Measurements from ENCODE around the gene SOBP. TPM values are rescaled to one million over a fixed set of nuclear protein-coding genes. Genes with fewer than 3 reads are reported as not detected.

The SOBP gene
- total RNA-seq, 2 donors from 2014 or later, result 0.16 TPM; not detected in 1

DNA sequence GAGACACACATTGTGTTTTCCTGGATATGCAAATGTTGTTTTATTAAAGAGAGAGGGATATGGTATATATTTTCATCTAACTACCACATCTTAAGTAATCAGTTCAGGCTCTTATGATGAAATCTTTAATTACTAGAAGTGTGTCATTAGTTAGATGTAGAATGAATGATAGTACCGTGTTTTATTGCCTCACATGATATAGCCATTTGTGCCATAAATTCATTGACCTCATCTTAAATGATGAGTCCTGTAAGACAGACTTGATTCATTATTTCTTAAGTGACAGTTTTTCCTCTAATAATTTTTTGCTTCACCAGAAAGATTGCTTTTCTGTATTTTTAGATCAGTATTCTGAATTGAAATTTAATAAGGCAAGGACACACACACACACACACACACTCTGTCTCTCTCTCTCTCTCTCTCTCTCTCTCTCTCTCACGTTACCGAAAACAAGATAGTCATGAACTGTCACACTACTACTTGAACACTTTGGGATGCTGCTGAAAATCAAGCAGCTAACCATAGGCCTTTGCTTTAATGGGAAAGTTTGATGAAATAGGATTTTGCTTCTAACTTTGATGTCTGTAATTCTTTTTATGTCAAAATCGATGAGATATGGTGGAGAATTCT is 140.5 kb downstream of the SOBP start:
- DNase-seq, result no peak

DNA sequence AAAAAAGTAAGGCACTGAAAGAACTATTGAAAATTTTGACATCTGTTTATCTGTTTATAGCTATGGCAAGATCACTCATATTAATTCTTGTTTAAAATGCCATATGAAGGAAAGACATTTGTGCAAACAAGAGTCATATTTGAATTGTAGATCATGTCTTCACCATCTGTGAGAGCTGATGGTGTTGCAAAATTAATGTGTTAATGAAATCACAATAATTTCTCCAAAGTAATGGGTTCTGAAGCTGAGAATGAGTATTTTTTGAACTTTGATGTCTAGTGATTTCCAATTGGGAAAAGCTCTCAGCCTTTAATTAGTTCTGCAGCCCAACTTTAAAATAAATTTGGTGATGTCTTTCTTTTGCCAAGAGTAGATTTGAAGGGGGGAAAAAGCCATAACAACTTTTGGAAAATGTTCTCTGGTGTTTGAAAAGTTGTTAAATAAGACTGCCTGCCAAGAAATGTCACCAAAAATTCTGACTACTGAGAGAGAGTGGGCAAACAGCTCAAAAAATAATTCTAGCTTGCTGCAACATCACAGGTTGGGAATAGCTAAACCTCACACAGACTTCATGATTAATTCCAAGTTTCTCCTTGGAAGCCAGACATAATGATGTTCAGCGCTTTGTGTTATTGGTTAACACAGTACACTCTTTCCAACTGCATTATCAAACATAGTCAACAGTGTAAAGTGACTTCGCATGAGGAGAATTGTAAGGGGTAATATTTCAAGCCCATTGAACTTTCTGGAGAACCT is 142.6 kb downstream of the SOBP start:
- Mint-ChIP-seq H3K27ac (no peak overlapping the region), H3K4me1 (no peaks in the 10 kb centered on the region), H3K4me3 (peak overlapping the region; percentile 60), H3K36me3 (ENCODE audit: low read depth) (peaks cover 2% of the 10 kb centered on the region), H3K27me3 (peaks cover 71% of the 10 kb centered on the region)
- no peaks in the 10 kb centered on the region for H3K9me3 ChIP-seq (ENCODE audit: control insufficient read depth, low read length, poor library complexity, severe bottlenecking)
- ATAC-seq (no peak), DNase-seq (no peak)

More for the DNA sequence above, 140.5 kb downstream of the SOBP start:
- H3K27ac Mint-ChIP-seq, result no peak overlapping the region
- ATAC-seq, result no peak
- H3K4me1 Mint-ChIP-seq, result no peaks in the 10 kb centered on the region
- peaks cover 52% of the 10 kb centered on the region for H3K27me3 Mint-ChIP-seq
- H3K4me3 Mint-ChIP-seq, result no peak overlapping the region
- no peaks in the 10 kb centered on the region for H3K9me3 ChIP-seq (ENCODE audit: control insufficient read depth, low read length, poor library complexity, severe bottlenecking)
- peaks cover 2% of the 10 kb centered on the region for H3K36me3 Mint-ChIP-seq (ENCODE audit: low read depth)

DNA sequence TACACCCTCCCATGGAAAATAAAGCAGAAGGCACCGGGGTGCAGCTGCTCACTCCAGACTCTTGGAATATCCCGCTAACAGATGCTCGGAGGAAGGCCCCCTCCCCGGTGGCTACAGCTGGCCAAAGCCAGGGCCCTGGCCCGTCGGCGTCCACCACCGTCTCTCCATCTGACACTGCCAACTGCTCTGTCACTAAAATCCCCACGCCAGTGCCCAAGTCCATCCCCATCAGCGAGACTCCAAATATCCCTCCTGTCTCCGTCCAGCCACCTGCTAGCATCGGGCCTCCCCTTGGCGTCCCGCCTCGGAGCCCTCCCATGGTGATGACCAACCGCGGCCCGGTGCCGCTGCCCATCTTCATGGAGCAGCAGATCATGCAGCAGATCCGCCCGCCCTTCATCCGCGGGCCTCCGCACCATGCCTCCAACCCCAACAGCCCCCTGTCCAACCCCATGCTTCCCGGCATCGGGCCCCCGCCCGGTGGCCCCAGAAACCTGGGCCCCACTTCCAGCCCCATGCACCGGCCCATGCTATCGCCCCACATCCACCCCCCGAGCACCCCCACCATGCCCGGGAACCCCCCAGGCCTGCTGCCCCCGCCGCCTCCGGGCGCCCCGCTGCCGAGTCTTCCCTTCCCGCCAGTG is 143.9 kb downstream of the SOBP start:
- H3K36me3 Mint-ChIP-seq (ENCODE audit: low read depth), result peaks cover 2% of the 10 kb centered on the region
- H3K4me1 Mint-ChIP-seq, result no peaks in the 10 kb centered on the region
- no peaks in the 10 kb centered on the region for H3K9me3 ChIP-seq (ENCODE audit: control insufficient read depth, low read length, poor library complexity, severe bottlenecking)
- H3K4me3 Mint-ChIP-seq, result peak overlapping the region; percentile 60
- DNase-seq (no peak), ATAC-seq (no peak)
- no peak overlapping the region for H3K27ac Mint-ChIP-seq
- H3K27me3 Mint-ChIP-seq, result peaks cover 63% of the 10 kb centered on the region

DNA sequence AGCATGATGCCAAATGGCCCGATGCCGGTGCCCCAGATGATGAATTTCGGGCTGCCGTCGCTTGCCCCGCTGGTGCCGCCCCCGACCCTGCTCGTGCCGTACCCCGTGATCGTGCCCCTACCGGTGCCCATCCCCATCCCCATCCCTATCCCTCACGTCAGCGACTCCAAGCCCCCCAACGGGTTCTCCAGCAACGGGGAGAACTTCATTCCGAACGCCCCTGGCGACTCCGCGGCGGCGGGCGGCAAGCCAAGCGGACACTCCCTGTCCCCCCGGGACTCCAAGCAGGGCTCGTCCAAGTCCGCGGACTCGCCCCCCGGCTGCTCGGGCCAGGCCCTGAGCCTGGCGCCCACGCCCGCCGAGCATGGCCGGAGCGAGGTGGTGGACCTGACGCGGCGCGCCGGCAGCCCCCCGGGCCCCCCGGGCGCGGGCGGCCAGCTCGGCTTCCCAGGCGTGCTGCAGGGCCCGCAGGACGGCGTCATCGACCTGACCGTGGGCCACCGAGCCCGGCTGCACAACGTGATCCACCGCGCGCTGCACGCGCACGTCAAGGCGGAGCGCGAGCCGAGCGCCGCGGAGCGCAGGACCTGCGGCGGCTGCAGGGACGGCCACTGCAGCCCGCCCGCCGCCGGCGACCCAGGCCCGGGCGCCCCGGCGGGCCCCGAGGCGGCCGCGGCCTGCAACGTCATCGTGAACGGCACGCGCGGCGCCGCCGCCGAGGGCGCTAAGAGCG is 144.6 kb downstream of the SOBP start:
- Mint-ChIP-seq H3K36me3 (ENCODE audit: low read depth) (peaks cover 2% of the 10 kb centered on the region), H3K27ac (no peak overlapping the region), H3K4me1 (no peaks in the 10 kb centered on the region), H3K27me3 (peaks cover 61% of the 10 kb centered on the region), H3K4me3 (peak overlapping the region; percentile 60)
- ATAC-seq (peak; percentile 41), DNase-seq (no peak)
- H3K9me3 ChIP-seq (ENCODE audit: control insufficient read depth, low read length, poor library complexity, severe bottlenecking), result no peaks in the 10 kb centered on the region

DNA sequence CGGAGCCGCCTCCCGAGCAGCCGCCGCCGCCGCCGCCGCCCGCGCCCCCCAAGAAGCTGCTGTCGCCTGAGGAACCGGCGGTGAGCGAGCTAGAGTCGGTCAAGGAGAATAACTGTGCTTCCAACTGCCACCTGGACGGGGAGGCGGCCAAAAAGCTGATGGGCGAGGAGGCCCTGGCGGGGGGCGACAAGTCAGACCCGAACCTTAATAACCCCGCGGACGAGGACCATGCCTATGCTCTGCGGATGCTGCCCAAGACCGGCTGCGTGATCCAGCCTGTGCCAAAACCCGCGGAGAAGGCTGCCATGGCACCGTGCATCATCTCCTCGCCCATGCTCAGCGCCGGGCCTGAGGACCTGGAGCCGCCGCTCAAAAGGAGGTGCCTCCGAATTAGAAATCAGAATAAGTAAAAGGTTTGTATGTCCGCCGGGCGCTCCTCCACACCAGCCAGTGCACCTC is 145.2 kb downstream of the SOBP start:
- Mint-ChIP-seq H3K4me1 (no peaks in the 10 kb centered on the region), H3K36me3 (ENCODE audit: low read depth) (peaks cover 4% of the 10 kb centered on the region), H3K27me3 (peaks cover 61% of the 10 kb centered on the region), H3K27ac (no peak overlapping the region), H3K4me3 (peak overlapping the region; percentile 55)
- no peak for ATAC-seq
- DNase-seq, result no peak
- no peaks in the 10 kb centered on the region for H3K9me3 ChIP-seq (ENCODE audit: control insufficient read depth, low read length, poor library complexity, severe bottlenecking)

DNA sequence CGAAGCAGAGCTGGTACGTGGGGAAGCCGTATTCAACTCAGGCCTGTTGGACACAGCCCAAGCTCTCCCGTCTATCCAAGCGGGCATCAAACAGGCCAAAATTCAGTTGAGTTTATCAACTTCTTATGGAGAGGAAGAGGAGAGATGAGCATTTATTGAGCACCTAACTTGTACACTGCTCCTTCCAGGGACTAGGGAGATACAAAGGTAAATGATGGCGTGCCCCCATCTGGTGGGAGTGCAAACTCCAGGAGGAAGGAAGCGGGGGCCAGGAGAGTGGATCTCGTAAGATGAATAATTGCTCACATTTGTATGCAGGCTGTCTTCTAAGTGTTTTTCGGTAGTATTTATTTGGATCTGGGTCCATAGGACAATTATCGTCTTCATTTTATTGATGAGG is 146.6 kb downstream of the SOBP start:
- ATAC-seq (no peak), DNase-seq (no peak)
- no peaks in the 10 kb centered on the region for H3K4me1 Mint-ChIP-seq
- no peak overlapping the region for H3K27ac Mint-ChIP-seq
- H3K9me3 ChIP-seq (ENCODE audit: control insufficient read depth, low read length, poor library complexity, severe bottlenecking), result no peaks in the 10 kb centered on the region
- peak overlapping the region; percentile 49 for H3K4me3 Mint-ChIP-seq
- peaks cover 2% of the 10 kb centered on the region for H3K36me3 Mint-ChIP-seq (ENCODE audit: low read depth)
- peaks cover 67% of the 10 kb centered on the region for H3K27me3 Mint-ChIP-seq

DNA sequence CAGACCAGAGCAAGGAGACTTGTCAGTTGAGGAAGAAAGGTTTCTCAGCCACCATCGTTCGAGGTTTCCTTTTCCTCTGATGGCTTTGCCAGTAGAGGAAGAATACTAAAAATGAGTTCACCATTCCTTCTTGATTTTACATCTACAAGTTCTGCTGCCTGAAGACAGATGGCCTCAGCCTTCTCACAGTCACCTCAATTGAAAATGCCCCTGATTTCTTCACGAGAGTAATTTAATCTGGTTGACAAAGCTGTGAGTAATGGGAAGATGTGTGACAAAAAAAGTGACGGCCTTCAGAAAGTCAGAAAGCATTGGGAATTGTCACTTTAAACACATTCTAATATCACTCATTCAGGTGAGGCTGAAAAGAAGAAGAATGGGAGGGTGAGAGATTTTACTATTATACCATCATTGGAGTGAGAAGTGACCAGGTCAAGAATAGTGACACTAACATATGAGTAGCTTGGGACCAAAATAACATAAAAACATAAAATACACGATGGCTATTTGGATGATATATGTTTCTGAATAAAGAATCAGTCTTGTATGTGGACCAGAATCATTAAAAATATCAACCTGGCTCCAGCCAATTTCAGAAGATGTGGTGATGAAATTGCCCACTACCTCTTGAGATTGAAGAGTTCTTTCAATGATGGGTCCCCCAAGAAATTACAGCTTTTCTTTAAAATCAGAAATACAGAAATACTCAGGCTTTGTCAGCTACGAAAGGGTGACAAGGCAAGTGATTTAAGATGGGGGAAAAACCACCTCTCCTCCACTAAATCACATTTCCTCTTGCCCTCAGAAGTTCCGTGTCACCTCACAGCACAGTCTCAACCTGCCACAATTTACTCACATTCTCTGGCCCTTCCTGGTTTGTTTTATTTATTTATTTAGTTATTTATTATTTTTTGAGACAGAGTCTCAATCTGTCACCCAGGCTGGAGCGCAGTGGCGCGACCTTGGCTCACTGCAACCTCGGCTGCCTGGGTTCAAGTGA is 147.7 kb downstream of the SOBP start:
- H3K9me3 ChIP-seq (ENCODE audit: control insufficient read depth, low read length, poor library complexity, severe bottlenecking), result no peaks in the 10 kb centered on the region
- H3K27me3 Mint-ChIP-seq, result peaks cover 68% of the 10 kb centered on the region
- H3K36me3 Mint-ChIP-seq (ENCODE audit: low read depth), result peaks cover 2% of the 10 kb centered on the region
- H3K4me3 Mint-ChIP-seq, result no peak overlapping the region
- no peak for DNase-seq
- H3K4me1 Mint-ChIP-seq, result no peaks in the 10 kb centered on the region
- no peak for ATAC-seq
- no peak overlapping the region for H3K27ac Mint-ChIP-seq

DNA sequence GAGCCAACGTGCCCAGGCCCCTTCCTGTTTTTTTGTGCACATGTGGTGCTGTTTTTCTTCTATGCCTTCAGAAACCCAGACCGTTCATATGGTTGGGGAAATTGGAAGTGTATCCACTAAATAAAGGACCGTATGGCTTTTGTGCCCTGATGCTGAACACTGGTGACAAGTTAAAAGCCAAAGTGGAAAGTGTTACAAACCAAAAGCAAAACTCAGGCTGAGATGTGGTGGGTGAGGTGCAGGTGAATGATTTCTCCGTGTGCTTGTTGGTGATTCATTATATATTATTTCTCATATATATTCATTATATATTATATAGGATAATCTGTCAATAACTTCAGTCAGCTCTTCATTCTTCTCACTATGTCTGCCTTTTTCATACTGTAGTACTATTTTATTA is 148.6 kb downstream of the SOBP start:
- Mint-ChIP-seq H3K36me3 (ENCODE audit: low read depth) (peaks cover 2% of the 10 kb centered on the region), H3K4me1 (no peaks in the 10 kb centered on the region), H3K4me3 (no peak overlapping the region), H3K27me3 (peaks cover 62% of the 10 kb centered on the region), H3K27ac (no peak overlapping the region)
- DNase-seq (no peak), ATAC-seq (no peak)
- no peaks in the 10 kb centered on the region for H3K9me3 ChIP-seq (ENCODE audit: control insufficient read depth, low read length, poor library complexity, severe bottlenecking)

DNA sequence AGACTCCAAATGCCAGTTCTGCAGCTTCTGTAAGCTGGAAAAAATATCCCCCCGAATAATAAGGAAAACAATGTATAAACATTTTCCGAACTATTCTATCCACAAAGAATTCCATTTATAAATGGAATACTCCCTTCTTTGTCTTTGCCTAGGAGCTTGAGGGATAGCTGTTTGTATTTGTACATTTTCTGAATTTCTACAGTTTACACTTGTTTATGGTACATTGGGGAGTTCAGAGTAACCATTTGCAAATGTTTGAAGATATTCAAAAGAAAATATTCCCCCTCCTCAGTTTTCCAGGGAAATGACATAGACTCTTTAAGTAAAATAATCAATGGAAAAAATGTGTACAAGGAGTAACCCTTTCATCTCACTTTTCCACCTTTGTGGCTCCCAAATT is 149.6 kb downstream of the SOBP start:
- H3K9me3 ChIP-seq (ENCODE audit: control insufficient read depth, low read length, poor library complexity, severe bottlenecking), result no peaks in the 10 kb centered on the region
- H3K27ac Mint-ChIP-seq, result no peak overlapping the region
- ATAC-seq (no peak), DNase-seq (no peak)
- H3K4me1 Mint-ChIP-seq, result no peaks in the 10 kb centered on the region
- peaks cover 2% of the 10 kb centered on the region for H3K36me3 Mint-ChIP-seq (ENCODE audit: low read depth)
- peaks cover 56% of the 10 kb centered on the region for H3K27me3 Mint-ChIP-seq
- no peak overlapping the region for H3K4me3 Mint-ChIP-seq

DNA sequence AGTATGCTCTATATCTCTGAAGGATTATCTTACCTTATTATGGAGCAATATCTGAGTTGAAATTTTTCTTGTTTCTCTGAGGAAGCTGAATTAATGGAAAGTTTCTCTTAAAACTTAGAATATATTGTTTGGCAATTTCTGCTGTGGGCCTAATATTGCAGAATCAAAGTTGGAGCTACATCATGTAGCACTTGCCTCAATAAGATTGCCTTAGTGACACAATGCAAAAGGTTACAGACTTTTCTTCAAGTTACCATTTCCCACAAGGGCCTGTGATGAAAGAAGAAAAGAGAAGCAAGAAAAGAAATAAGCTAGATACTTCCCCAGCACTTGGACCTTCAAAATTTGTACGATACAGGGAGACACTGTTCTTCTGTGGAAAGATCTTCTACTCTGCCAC is 151.2 kb downstream of the SOBP start:
- H3K4me3 Mint-ChIP-seq, result no peak overlapping the region
- DNase-seq, result no peak
- H3K9me3 ChIP-seq (ENCODE audit: control insufficient read depth, low read length, poor library complexity, severe bottlenecking), result no peaks in the 10 kb centered on the region
- H3K36me3 Mint-ChIP-seq (ENCODE audit: low read depth), result peaks cover 4% of the 10 kb centered on the region
- H3K27ac Mint-ChIP-seq, result no peak overlapping the region
- peaks cover 4% of the 10 kb centered on the region for H3K4me1 Mint-ChIP-seq
- H3K27me3 Mint-ChIP-seq, result peaks cover 57% of the 10 kb centered on the region
- ATAC-seq, result no peak

DNA sequence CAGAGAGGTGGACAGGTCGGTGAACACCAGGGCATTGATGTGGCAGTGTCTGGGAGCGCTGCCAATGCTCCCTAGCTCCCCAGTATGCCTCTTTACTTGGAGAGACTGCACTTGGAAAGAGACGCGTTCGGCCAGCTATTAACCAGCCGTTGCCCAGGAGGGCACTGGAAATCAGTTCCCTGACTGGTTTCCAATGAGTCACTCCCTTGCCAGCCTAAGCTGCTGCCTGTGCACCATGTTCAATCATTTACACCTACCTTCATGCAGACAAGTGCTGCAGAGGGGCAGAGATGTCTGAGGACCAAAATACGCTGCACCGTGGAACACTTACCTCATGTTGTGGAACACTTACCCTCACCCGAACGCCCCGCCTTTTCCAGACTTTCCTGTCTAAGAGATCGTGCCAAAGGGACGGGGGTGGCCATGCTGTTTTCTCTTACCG is 151.6 kb downstream of the SOBP start:
- ATAC-seq (no peak), DNase-seq (no peak)
- H3K9me3 ChIP-seq (ENCODE audit: control insufficient read depth, low read length, poor library complexity, severe bottlenecking), result no peaks in the 10 kb centered on the region
- H3K4me3 Mint-ChIP-seq, result no peak overlapping the region
- H3K27me3 Mint-ChIP-seq, result peaks cover 55% of the 10 kb centered on the region
- peaks cover 4% of the 10 kb centered on the region for H3K36me3 Mint-ChIP-seq (ENCODE audit: low read depth)
- H3K27ac Mint-ChIP-seq, result no peak overlapping the region
- peaks cover 4% of the 10 kb centered on the region for H3K4me1 Mint-ChIP-seq
